ENCODE measurements around the gene DSN1. TPM values are rescaled to one million over a fixed set of nuclear protein-coding genes. Genes with fewer than 3 reads are reported as not detected.
A peak's percentile ranks its signal among the peaks of the same experiment; 100 is the strongest.

Gene DSN1, protein sequence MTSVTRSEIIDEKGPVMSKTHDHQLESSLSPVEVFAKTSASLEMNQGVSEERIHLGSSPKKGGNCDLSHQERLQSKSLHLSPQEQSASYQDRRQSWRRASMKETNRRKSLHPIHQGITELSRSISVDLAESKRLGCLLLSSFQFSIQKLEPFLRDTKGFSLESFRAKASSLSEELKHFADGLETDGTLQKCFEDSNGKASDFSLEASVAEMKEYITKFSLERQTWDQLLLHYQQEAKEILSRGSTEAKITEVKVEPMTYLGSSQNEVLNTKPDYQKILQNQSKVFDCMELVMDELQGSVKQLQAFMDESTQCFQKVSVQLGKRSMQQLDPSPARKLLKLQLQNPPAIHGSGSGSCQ
- total RNA-seq (2013; cell fraction: nucleolus; rRNA removed) = 19.3 and 19.8 TPM in 2 replicates
- total RNA-seq (2014; rRNA removed) (20.3 and 22.0 TPM in 2 replicates), total RNA-seq (2014; rRNA removed; fragmentation: Illumina TruSeq; extraction: Trizol) (23.1 and 24.0 TPM in 2 replicates), total RNA-seq (2021) (14.9 and 15.3 TPM in 2 replicates), polyA plus RNA-seq (2011; rRNA removed) (20.9 and 28.5 TPM in 2 replicates), polyA plus RNA-seq (2014; fragmentation: Illumina TruSeq; extraction: Trizol) (25.9 and 28.5 TPM in 2 replicates), polyA plus RNA-seq (2014; fragmentation: Nextera tagmentation; extraction: Ambion mirVana) (10 to 100 TPM; 21.2 to 21.4 TPM), polyA plus RNA-seq (2014; rRNA removed) (19.2 and 21.3 TPM in 2 replicates), polyA plus RNA-seq (2016; fragmentation: Nextera tagmentation; extraction: Ambion mirVana) (10 to 100 TPM; 29.6 to 33.1 TPM), polyA minus RNA-seq (2011; rRNA and poly(A)+ RNA removed) (7.2 and 8.4 TPM in 2 replicates), Bru-seq, nascent RNA (percentile 69 among the genes with signal in this experiment), BruChase-seq, experiment 1, labeled RNA remaining after a 6-hour chase (percentile 72 among the genes with signal in this experiment), BruChase-seq, experiment 2, labeled RNA remaining after a 2-hour chase (percentile 75 among the genes with signal in this experiment)
- polyA plus RNA-seq (2011; ENCODE audit: low read depth) = 14.5 TPM
- polyA plus RNA-seq (2011; cell fraction: cytosol; rRNA removed) = 10.8 and 11.2 TPM in 2 replicates
- 6.6 and 9.4 TPM in 2 replicates for polyA plus RNA-seq (2011; cell fraction: nucleus; rRNA removed)
- 11.2 and 15.0 TPM in 2 replicates for polyA plus RNA-seq (2012)
- 3.5 and 4.1 TPM in 2 replicates for polyA minus RNA-seq (2011; cell fraction: cytosol; rRNA and poly(A)+ RNA removed)
- 5.6 and 9.4 TPM in 2 replicates for polyA minus RNA-seq (2011; cell fraction: nucleus; rRNA and poly(A)+ RNA removed)
- long read RNA-seq, experiment 1, transcript DSN1-203 (11 exons, 2,233 nt) = major isoform, 21 of 34 reads
- long read RNA-seq, experiment 1, partial matches to known transcripts = 1 of 34 reads
- long read RNA-seq, experiment 1, other reads (novel, unspliced or antisense) = 7 of 34 reads
- long read RNA-seq, experiment 2, transcript DSN1-201 (10 exons, 1,915 nt) = minor isoform, 7 of 280 reads
- long read RNA-seq, experiment 2, transcript DSN1-203 (11 exons, 2,233 nt) = major isoform, 164 of 280 reads
- long read RNA-seq, experiment 2, transcript DSN1-207 (10 exons, 2,129 nt) = minor isoform, 35 of 280 reads
- long read RNA-seq, experiment 2, transcript DSN1-204 (11 exons, 2,441 nt) = minor isoform, 18 of 280 reads
- long read RNA-seq, experiment 2, partial matches to known transcripts = 13 of 280 reads
- long read RNA-seq, experiment 2, other reads (novel, unspliced or antisense) = 32 of 280 reads

DNA sequence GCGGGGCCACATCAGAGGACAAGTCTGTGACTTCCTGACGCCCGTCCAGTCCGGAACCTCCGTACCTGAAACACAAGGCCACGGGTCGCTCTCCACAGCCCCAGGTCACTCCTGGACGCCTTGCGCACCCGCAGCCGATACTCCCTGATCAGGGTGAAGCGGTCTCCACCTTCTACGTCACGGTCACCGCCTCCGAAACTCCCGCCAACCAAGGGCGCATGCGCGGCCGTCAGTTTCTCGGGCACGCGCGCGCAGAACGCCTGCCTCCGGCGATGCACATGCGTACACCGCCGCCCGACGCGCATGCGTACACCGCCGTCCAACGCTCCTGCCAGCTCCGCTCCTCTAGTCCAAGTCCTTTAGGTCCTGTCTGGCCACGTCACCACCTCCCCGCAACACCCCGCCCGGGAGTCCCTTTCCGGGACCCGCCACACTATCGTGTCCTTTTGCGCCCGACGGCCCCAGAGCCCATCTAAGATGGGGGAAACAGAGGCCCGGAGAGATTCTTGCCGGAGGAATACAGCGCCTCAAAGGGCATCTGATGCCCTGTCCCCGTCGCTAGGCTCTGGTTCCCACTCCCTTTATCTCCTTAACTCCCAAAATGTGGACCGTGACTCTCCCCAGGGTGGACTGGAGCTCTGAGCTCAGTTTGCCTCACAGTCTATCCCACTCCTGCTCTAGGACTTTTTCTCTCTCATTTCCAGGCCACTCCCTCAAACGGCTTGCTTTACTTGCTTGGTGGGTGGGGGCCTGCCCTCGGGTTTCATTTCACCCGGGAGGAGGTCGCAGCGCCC is at the start of gene DSN1:
Gene DSN1, minus strand, starts transcription at position 167 of the 794 bp plus-strand sequence. CDS start 2,305 bp downstream, outside the sequence.
- WGBS (ENCODE audit: insufficient coverage, insufficient replicate concordance, low lambda C conversion rate, missing lambda C conversion rate) = 1% methylated on average over 61 of the region's 61 CpGs
- intact Hi-C loops (cut with micrococcal nuclease; ENCODE audit: unreplicated experiment) = loop anchor here (5.0 kb wide), 1 partner anchor 89 kb away; a partner anchor contains a TSS
- H2AFZ ChIP-seq (ENCODE audit: control insufficient read depth, low read depth, low read length) = peak within 1 kb of the TSS; percentile 86
- H3K36me3 ChIP-seq (ENCODE audit: control insufficient read depth in 2 of 2, insufficient read depth in 2 of 2, low read length in 1 of 2) = no peaks in the 10 kb centered on the region; a peak in 1 of 4 replicates
- peak; percentile 92 for ATAC-seq
- BruUV-seq (replicated peaks) = TSS peak; percentile 74
- H3K9me3 ChIP-seq (replicated peaks; ENCODE audit: control insufficient read depth, insufficient read depth, low read length) = no peaks in the 10 kb centered on the region
- peak; percentile 86 for FAIRE-seq
- ChIA-PET POLR2A (interaction anchor here (0.5 to 1.6 kb wide), 7 partner anchors 16 to 1490 kb away, joined by 3 to 6 read pairs (median 3); partner anchors contain the start of gene NDRG3), SMC1A (ENCODE audit: uncharacterized antibody, unreplicated experiment) (interaction anchor here (0.6 to 2.5 kb wide), 8 partner anchors 19 to 113 kb away, joined by 3 to 6 read pairs (median 3); a partner anchor contains a TSS), CTCF (interaction anchor here (0.6 to 3.8 kb wide), 28 partner anchors 9 to 334 kb away, joined by 3 to 32 read pairs (median 4); partner anchors contain the start of genes NDRG3 and RAB5IF), RAD21 (ENCODE audit: unreplicated experiment) (interaction anchor here (0.6 to 2.1 kb wide), 10 partner anchors 16 to 200 kb away, joined by 3 to 8 read pairs (median 5); partner anchors contain the start of gene TGIF2)
- H4K20me1 ChIP-seq (ENCODE audit: control insufficient read depth, insufficient read depth) = no peaks in the 10 kb centered on the region
- H3K4me3 ChIP-seq = peak within 1 kb of the TSS; percentile 93
- H3K27me3 ChIP-seq (replicated peaks in 1 of 2; ENCODE audit: control insufficient read depth in 2 of 2, insufficient read depth in 2 of 2, low read length in 1 of 2) = no peaks in the 10 kb centered on the region
- in situ Hi-C loops (cut with MboI) = no loop called here
- H3K79me2 ChIP-seq (ENCODE audit: control insufficient read depth, insufficient read depth, low read length) = peaks cover 10% of the 10 kb centered on the region
- peak within 1 kb of the TSS; percentile 94 for H3K27ac ChIP-seq (ENCODE audit: control insufficient read depth, insufficient read depth)
- H3K4me2 ChIP-seq (ENCODE audit: control insufficient read depth, insufficient read depth) = peak within 1 kb of the TSS; percentile 97
- peak; percentile 92 for DNase-seq (ENCODE audit: low read depth, low spot score)
- peaks cover 35% of the 10 kb centered on the region for H3K4me1 ChIP-seq (ENCODE audit: control insufficient read depth, insufficient read depth, low read length)
- peak within 1 kb of the TSS; percentile 95 for H3K9ac ChIP-seq (ENCODE audit: control insufficient read depth, insufficient read depth, low read length)
- TF ChIP-seq, protein P1, sequence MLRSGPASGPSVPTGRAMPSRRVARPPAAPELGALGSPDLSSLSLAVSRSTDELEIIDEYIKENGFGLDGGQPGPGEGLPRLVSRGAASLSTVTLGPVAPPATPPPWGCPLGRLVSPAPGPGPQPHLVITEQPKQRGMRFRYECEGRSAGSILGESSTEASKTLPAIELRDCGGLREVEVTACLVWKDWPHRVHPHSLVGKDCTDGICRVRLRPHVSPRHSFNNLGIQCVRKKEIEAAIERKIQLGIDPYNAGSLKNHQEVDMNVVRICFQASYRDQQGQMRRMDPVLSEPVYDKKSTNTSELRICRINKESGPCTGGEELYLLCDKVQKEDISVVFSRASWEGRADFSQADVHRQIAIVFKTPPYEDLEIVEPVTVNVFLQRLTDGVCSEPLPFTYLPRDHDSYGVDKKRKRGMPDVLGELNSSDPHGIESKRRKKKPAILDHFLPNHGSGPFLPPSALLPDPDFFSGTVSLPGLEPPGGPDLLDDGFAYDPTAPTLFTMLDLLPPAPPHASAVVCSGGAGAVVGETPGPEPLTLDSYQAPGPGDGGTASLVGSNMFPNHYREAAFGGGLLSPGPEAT (IDR thresholded peaks at IDR 0.05; ENCODE audit: low read depth) = 0 out of 2 replicates have a peak, but pooled peaks have one; percentile 36
- TF ChIP-seq GATAD2B (conservative IDR thresholded peaks at IDR 0.05; ENCODE audit: low read depth) (0 out of 2 replicates have a peak, but pooled peaks have one; percentile 12), SMAD1 (IDR thresholded peaks at IDR 0.05; ENCODE audit: low read depth, partially characterized antibody) (peak; percentile 20), TAF1 (IDR thresholded peaks at IDR 0.05; ENCODE audit: borderline replicate concordance, low read depth, low read length) (0 out of 2 replicates have a peak, but pooled peaks have one; percentile 31)
- TF ChIP-seq, protein P2, sequence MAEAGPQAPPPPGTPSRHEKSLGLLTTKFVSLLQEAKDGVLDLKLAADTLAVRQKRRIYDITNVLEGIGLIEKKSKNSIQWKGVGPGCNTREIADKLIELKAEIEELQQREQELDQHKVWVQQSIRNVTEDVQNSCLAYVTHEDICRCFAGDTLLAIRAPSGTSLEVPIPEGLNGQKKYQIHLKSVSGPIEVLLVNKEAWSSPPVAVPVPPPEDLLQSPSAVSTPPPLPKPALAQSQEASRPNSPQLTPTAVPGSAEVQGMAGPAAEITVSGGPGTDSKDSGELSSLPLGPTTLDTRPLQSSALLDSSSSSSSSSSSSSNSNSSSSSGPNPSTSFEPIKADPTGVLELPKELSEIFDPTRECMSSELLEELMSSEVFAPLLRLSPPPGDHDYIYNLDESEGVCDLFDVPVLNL (IDR thresholded peaks at IDR 0.05; ENCODE audit: low read depth, low read length) = peak; percentile 90
- TF ChIP-seq, protein P3, sequence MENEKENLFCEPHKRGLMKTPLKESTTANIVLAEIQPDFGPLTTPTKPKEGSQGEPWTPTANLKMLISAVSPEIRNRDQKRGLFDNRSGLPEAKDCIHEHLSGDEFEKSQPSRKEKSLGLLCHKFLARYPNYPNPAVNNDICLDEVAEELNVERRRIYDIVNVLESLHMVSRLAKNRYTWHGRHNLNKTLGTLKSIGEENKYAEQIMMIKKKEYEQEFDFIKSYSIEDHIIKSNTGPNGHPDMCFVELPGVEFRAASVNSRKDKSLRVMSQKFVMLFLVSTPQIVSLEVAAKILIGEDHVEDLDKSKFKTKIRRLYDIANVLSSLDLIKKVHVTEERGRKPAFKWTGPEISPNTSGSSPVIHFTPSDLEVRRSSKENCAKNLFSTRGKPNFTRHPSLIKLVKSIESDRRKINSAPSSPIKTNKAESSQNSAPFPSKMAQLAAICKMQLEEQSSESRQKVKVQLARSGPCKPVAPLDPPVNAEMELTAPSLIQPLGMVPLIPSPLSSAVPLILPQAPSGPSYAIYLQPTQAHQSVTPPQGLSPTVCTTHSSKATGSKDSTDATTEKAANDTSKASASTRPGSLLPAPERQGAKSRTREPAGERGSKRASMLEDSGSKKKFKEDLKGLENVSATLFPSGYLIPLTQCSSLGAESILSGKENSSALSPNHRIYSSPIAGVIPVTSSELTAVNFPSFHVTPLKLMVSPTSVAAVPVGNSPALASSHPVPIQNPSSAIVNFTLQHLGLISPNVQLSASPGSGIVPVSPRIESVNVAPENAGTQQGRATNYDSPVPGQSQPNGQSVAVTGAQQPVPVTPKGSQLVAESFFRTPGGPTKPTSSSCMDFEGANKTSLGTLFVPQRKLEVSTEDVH (IDR thresholded peaks at IDR 0.05; ENCODE audit: low read depth, partially characterized antibody) = peak; percentile 58
